ENCODE results near the gene CDK19.
"Not testable (repeated sequence)": the region's sequence is repeated elsewhere in the genome, so short reads cannot be mapped to it uniquely, and the experiment has no call there.

CDK19 gene

GRCh38 chr6:110587328-110587727, 227.9 kb downstream of the CDK19 start:
- Histone ChIP-seq H3K27ac (ENCODE audit: low read length) (no peak overlapping the region), H3K9me3 (ENCODE audit: control insufficient read depth in 2 of 2, low read length in 2 of 2) (no peaks in the 10 kb centered on the region), H3K27me3 (ENCODE audit: control insufficient read depth in 1 of 2, insufficient read depth in 2 of 2, low read length in 2 of 2) (no peaks in the 10 kb centered on the region), H3K4me3 (ENCODE audit: low read length in 2 of 2) (no peak overlapping the region), H3K36me3 (ENCODE audit: control insufficient read depth in 2 of 2, insufficient read depth in 2 of 2, low read length in 2 of 2) (no peaks in the 10 kb centered on the region), H3K9ac (ENCODE audit: low read length in 2 of 2) (no peak overlapping the region), H3K4me1 (ENCODE audit: control insufficient read depth, insufficient read depth, low read length) (peaks cover under 1% of the 10 kb centered on the region)

- H3K27ac ChIP-seq (ENCODE audit: low read length): no peak overlapping the region
- H3K36me3 ChIP-seq (ENCODE audit: control insufficient read depth in 2 of 2, insufficient read depth in 2 of 2, low read length in 2 of 2): no peaks in the 10 kb centered on the region
- H3K9ac ChIP-seq (ENCODE audit: low read length in 2 of 2): no peak overlapping the region
These were observed 233.6 kb downstream of the CDK19 start for GRCh38 chr6:110581679-110582078.

GRCh38 chr6:110577596-110578167, 237.6 kb downstream of the CDK19 start:
- not testable (repeated sequence) for H3K9me3 ChIP-seq (ENCODE audit: control insufficient read depth in 2 of 2, low read length in 2 of 2); H3K4me1 ChIP-seq (ENCODE audit: control insufficient read depth, insufficient read depth, low read length); H3K36me3 ChIP-seq (ENCODE audit: control insufficient read depth in 2 of 2, insufficient read depth in 2 of 2, low read length in 2 of 2); H3K4me3 ChIP-seq (ENCODE audit: low read length in 2 of 2); H3K27me3 ChIP-seq (ENCODE audit: control insufficient read depth in 1 of 2, insufficient read depth in 2 of 2, low read length in 2 of 2); H3K27ac ChIP-seq (ENCODE audit: low read length); H3K9ac ChIP-seq (ENCODE audit: low read length in 2 of 2)

More at GRCh38 chr6:110581679-110582078, 233.6 kb downstream of the CDK19 start:
- Histone ChIP-seq H3K4me3 (ENCODE audit: low read length in 2 of 2) (no peak overlapping the region), H3K4me1 (ENCODE audit: control insufficient read depth, insufficient read depth, low read length) (no peaks in the 10 kb centered on the region), H3K27me3 (ENCODE audit: control insufficient read depth in 1 of 2, insufficient read depth in 2 of 2, low read length in 2 of 2) (no peaks in the 10 kb centered on the region), H3K9me3 (ENCODE audit: control insufficient read depth in 2 of 2, low read length in 2 of 2) (no peaks in the 10 kb centered on the region)

GRCh38 chr6:110575925-110576463, 239.3 kb downstream of the CDK19 start:
- Histone ChIP-seq H3K4me1 (ENCODE audit: control insufficient read depth, insufficient read depth, low read length) (no peaks in the 10 kb centered on the region), H3K36me3 (ENCODE audit: control insufficient read depth in 2 of 2, insufficient read depth in 2 of 2, low read length in 2 of 2) (no peaks in the 10 kb centered on the region), H3K27me3 (ENCODE audit: control insufficient read depth in 1 of 2, insufficient read depth in 2 of 2, low read length in 2 of 2) (no peaks in the 10 kb centered on the region), H3K9ac (ENCODE audit: low read length in 2 of 2) (no peak overlapping the region), H3K9me3 (ENCODE audit: control insufficient read depth in 2 of 2, low read length in 2 of 2) (no peaks in the 10 kb centered on the region), H3K27ac (ENCODE audit: low read length) (no peak overlapping the region), H3K4me3 (ENCODE audit: low read length in 2 of 2) (no peak overlapping the region)

- H3K27me3 ChIP-seq (ENCODE audit: control insufficient read depth in 1 of 2, insufficient read depth in 2 of 2, low read length in 2 of 2): no peaks in the 10 kb centered on the region
- H3K4me3 ChIP-seq (ENCODE audit: low read length in 2 of 2): no peak overlapping the region
- no peaks in the 10 kb centered on the region for H3K4me1 ChIP-seq (ENCODE audit: control insufficient read depth, insufficient read depth, low read length)
- no peak overlapping the region for H3K27ac ChIP-seq (ENCODE audit: low read length)
- H3K36me3 ChIP-seq (ENCODE audit: control insufficient read depth in 2 of 2, insufficient read depth in 2 of 2, low read length in 2 of 2): no peaks in the 10 kb centered on the region
- no peak overlapping the region for H3K9ac ChIP-seq (ENCODE audit: low read length in 2 of 2)
- H3K9me3 ChIP-seq (ENCODE audit: control insufficient read depth in 2 of 2, low read length in 2 of 2): no peaks in the 10 kb centered on the region
These were observed 240.5 kb downstream of the CDK19 start for GRCh38 chr6:110574817-110575216.

- H3K4me1 ChIP-seq (ENCODE audit: control insufficient read depth, insufficient read depth, low read length): no peaks in the 10 kb centered on the region
- H3K36me3 ChIP-seq (ENCODE audit: control insufficient read depth in 2 of 2, insufficient read depth in 2 of 2, low read length in 2 of 2): no peaks in the 10 kb centered on the region
- no peaks in the 10 kb centered on the region for H3K27me3 ChIP-seq (ENCODE audit: control insufficient read depth in 1 of 2, insufficient read depth in 2 of 2, low read length in 2 of 2)
- no peak overlapping the region for H3K4me3 ChIP-seq (ENCODE audit: low read length in 2 of 2)
- no peak overlapping the region for H3K9ac ChIP-seq (ENCODE audit: low read length in 2 of 2)
- no peak overlapping the region for H3K27ac ChIP-seq (ENCODE audit: low read length)
- H3K9me3 ChIP-seq (ENCODE audit: control insufficient read depth in 2 of 2, low read length in 2 of 2): no peaks in the 10 kb centered on the region
These were observed 241.7 kb downstream of the CDK19 start for GRCh38 chr6:110573537-110573936.

- no peak overlapping the region for H3K27ac ChIP-seq (ENCODE audit: low read length)
- H3K4me1 ChIP-seq (ENCODE audit: control insufficient read depth, insufficient read depth, low read length): no peaks in the 10 kb centered on the region
- H3K4me3 ChIP-seq (ENCODE audit: low read length in 2 of 2): no peak overlapping the region
- no peak overlapping the region for H3K9ac ChIP-seq (ENCODE audit: low read length in 2 of 2)
- no peaks in the 10 kb centered on the region for H3K36me3 ChIP-seq (ENCODE audit: control insufficient read depth in 2 of 2, insufficient read depth in 2 of 2, low read length in 2 of 2)
- no peaks in the 10 kb centered on the region for H3K27me3 ChIP-seq (ENCODE audit: control insufficient read depth in 1 of 2, insufficient read depth in 2 of 2, low read length in 2 of 2)
- H3K9me3 ChIP-seq (ENCODE audit: control insufficient read depth in 2 of 2, low read length in 2 of 2): no peaks in the 10 kb centered on the region
These were observed 242.1 kb downstream of the CDK19 start for GRCh38 chr6:110573136-110573535.

- no peaks in the 10 kb centered on the region for H3K36me3 ChIP-seq (ENCODE audit: control insufficient read depth in 2 of 2, insufficient read depth in 2 of 2, low read length in 2 of 2)
- H3K4me1 ChIP-seq (ENCODE audit: control insufficient read depth, insufficient read depth, low read length): peaks cover 11% of the 10 kb centered on the region
- H3K4me3 ChIP-seq (ENCODE audit: low read length in 2 of 2): no peak overlapping the region
- H3K9ac ChIP-seq (ENCODE audit: low read length in 2 of 2): no peak overlapping the region
- no peaks in the 10 kb centered on the region for H3K27me3 ChIP-seq (ENCODE audit: control insufficient read depth in 1 of 2, insufficient read depth in 2 of 2, low read length in 2 of 2)
- H3K9me3 ChIP-seq (ENCODE audit: control insufficient read depth in 2 of 2, low read length in 2 of 2): no peaks in the 10 kb centered on the region
- H3K27ac ChIP-seq (ENCODE audit: low read length): no peak overlapping the region
These were observed 247.1 kb downstream of the CDK19 start for GRCh38 chr6:110567957-110568696.

- Histone ChIP-seq H3K36me3 (ENCODE audit: control insufficient read depth in 2 of 2, insufficient read depth in 2 of 2, low read length in 2 of 2) (no peaks in the 10 kb centered on the region), H3K27ac (ENCODE audit: low read length) (no peak overlapping the region), H3K4me1 (ENCODE audit: control insufficient read depth, insufficient read depth, low read length) (peaks cover 11% of the 10 kb centered on the region), H3K9me3 (ENCODE audit: control insufficient read depth in 2 of 2, low read length in 2 of 2) (no peaks in the 10 kb centered on the region), H3K27me3 (ENCODE audit: control insufficient read depth in 1 of 2, insufficient read depth in 2 of 2, low read length in 2 of 2) (no peaks in the 10 kb centered on the region), H3K4me3 (ENCODE audit: low read length in 2 of 2) (no peak overlapping the region), H3K9ac (ENCODE audit: low read length in 2 of 2) (no peak overlapping the region)
These were observed 248.7 kb downstream of the CDK19 start for GRCh38 chr6:110566346-110567125.

GRCh38 chr6:110564703-110565421, 250.4 kb downstream of the CDK19 start:
- Histone ChIP-seq H3K9ac (ENCODE audit: low read length in 2 of 2) (no peak overlapping the region), H3K27ac (ENCODE audit: low read length) (no peak overlapping the region), H3K27me3 (ENCODE audit: control insufficient read depth in 1 of 2, insufficient read depth in 2 of 2, low read length in 2 of 2) (no peaks in the 10 kb centered on the region)

More at GRCh38 chr6:110564703-110565421, 250.4 kb downstream of the CDK19 start:
- no peaks in the 10 kb centered on the region for H3K36me3 ChIP-seq (ENCODE audit: control insufficient read depth in 2 of 2, insufficient read depth in 2 of 2, low read length in 2 of 2)
- H3K4me3 ChIP-seq (ENCODE audit: low read length in 2 of 2): no peak overlapping the region
- no peaks in the 10 kb centered on the region for H3K9me3 ChIP-seq (ENCODE audit: control insufficient read depth in 2 of 2, low read length in 2 of 2)
- H3K4me1 ChIP-seq (ENCODE audit: control insufficient read depth, insufficient read depth, low read length): peaks cover 11% of the 10 kb centered on the region
